ENCODE data around the gene STT3B. TPM values are rescaled to one million over a fixed set of nuclear protein-coding genes. Genes with fewer than 3 reads are reported as not detected.
"Not testable (repeated sequence)": the region's sequence is repeated elsewhere in the genome, so short reads cannot be mapped to it uniquely, and the experiment has no call there.

Gene STT3B
- total RNA-seq, 6 experiments from 2014 or later = 53.8 to 70.9 (median 65.1) TPM

DNA sequence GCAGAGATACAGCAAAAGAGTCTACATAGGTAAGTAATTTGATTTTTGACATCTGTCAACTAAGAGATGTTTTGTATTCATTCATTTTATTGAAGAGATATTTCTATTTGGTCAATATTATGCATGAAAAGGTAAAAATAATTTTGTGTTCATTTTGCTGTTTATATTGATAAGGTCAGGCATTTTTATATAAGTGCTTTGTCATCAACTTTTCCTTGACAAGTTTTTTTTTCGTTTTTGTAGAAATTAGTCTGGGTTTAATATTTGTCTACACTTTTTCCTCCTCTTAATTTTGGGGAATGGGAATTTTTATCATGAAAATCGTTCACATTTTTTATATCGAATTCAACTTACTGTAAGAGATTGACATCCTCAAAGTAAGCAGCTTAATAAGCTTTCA is 67.7 kb downstream of the STT3B start:
- H3K27ac ChIP-seq = no peak overlapping the region
- no peaks in the 10 kb centered on the region for H3K9me3 ChIP-seq
- no peak for TF ChIP-seq POLR2A (IDR thresholded peaks at IDR 0.05)
- TF ChIP-seq, protein P1, sequence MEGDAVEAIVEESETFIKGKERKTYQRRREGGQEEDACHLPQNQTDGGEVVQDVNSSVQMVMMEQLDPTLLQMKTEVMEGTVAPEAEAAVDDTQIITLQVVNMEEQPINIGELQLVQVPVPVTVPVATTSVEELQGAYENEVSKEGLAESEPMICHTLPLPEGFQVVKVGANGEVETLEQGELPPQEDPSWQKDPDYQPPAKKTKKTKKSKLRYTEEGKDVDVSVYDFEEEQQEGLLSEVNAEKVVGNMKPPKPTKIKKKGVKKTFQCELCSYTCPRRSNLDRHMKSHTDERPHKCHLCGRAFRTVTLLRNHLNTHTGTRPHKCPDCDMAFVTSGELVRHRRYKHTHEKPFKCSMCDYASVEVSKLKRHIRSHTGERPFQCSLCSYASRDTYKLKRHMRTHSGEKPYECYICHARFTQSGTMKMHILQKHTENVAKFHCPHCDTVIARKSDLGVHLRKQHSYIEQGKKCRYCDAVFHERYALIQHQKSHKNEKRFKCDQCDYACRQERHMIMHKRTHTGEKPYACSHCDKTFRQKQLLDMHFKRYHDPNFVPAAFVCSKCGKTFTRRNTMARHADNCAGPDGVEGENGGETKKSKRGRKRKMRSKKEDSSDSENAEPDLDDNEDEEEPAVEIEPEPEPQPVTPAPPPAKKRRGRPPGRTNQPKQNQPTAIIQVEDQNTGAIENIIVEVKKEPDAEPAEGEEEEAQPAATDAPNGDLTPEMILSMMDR (IDR thresholded peaks at IDR 0.05) = no peak
- peaks cover 0 to 4% (median 1%) of the 10 kb centered on the region in 4 donors for H3K36me3 ChIP-seq
- WGBS (ENCODE audit: insufficient coverage, low coverage, low lambda C conversion rate, missing lambda C conversion rate) = 90% methylated on average over 3 of the region's 3 CpGs
- no peaks in the 10 kb centered on the region for H3K4me1 ChIP-seq
- DNase-seq (no peak), ATAC-seq (no peak)
- no peaks in the 10 kb centered on the region for H3K27me3 ChIP-seq
- no peak overlapping the region for H3K4me3 ChIP-seq
- intact Hi-C loops (cut with DNase I) = no loop called here

DNA sequence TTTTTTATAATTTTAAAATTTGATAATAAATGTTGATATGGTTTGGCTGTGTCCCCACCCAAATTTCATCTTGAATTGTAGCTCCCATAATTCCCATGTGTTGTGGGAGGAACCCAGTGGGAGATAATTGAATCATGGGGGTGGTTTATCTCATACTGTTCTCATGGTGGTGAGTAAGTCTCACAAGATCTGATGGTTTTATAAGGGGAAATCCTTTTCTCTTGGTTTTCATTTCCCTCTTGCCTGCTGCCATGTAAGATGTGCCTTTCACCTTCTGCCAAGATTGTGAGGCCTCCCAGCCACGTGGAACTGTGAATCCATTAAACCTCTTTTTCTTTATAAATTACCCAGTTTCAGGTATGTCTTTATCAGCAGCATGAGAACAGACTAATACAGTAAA is 72.6 kb downstream of the STT3B start:
- H3K9me3 ChIP-seq; intact Hi-C loops (cut with DNase I); H3K27me3 ChIP-seq; H3K4me1 ChIP-seq; H3K4me3 ChIP-seq; H3K27ac ChIP-seq; H3K36me3 ChIP-seq; DNase-seq; ATAC-seq: not testable (repeated sequence)
- WGBS (ENCODE audit: insufficient coverage, low coverage, low lambda C conversion rate, missing lambda C conversion rate) = 100% methylated on average over 1 of the region's 1 CpG

DNA sequence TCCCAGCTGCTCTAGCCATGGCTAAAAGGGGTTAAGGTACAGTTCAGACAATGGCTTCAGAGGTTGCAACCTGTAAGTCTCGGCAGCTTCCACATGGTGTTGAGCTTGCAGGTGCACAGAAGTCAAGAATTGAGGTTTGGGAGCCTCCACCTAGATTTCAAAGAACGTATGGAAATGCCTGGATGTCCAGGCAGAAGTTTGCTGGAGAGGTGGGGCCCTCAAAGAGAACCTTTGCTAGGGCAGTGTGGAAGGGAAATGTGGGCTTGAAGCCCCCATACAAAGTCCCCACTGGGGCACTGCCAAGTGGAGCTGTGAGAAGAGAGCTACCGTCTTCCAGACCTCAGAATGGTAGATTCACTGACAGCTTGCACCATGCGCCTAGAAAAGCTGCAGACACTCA is 73.7 kb downstream of the STT3B start:
- ATAC-seq = no peak
- WGBS (ENCODE audit: insufficient coverage, low coverage, low lambda C conversion rate, missing lambda C conversion rate) = 94% methylated on average over 2 of the region's 4 CpGs
- Histone ChIP-seq H3K9me3 (peaks cover 0 to 3% (median 0%) of the 10 kb centered on the region in 4 donors), H3K4me3 (no peak overlapping the region), H3K27me3 (no peaks in the 10 kb centered on the region), H3K4me1 (no peaks in the 10 kb centered on the region), H3K27ac (no peak overlapping the region), H3K36me3 (peaks cover 0 to 4% (median 1%) of the 10 kb centered on the region in 4 donors)
- TF ChIP-seq, protein P1 (IDR thresholded peaks at IDR 0.05) = no peak
- no peak for DNase-seq
- intact Hi-C loops (cut with DNase I) = no loop called here

DNA sequence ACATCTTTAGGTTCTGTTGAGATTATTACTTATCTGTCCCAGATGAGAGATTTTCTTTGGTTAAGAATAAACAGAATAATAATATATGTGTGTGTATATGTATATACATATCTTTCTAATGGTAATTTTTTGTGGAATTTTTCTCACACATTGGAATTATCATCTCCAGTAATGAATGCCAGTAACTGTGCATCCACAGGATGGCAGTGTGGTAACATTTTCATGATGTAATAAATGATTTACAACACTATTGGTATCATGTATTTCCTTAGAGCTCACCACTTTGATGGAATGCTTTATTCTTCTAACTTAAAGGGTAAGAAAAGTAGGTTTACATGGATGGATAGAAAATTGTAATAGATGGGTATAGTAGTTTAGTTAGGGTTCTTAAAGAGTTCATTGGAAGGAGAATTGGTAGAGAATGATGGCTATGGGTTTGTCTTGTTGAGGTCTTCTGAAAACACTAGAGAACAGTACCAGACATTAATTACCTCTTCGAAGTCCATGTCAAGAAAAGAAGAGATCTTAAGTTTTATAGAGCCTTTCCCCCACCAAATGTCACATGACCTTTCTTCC is 78.1 kb downstream of the STT3B start:
- TF ChIP-seq, protein P1 (IDR thresholded peaks at IDR 0.05) = peak; percentile 48 to 60 (median 52)
- no peak for TF ChIP-seq POLR2A (IDR thresholded peaks at IDR 0.05)
- 86% methylated on average over 1 of the region's 1 CpG for WGBS (ENCODE audit: insufficient coverage, low coverage, low lambda C conversion rate, missing lambda C conversion rate)
- no peak overlapping the region for H3K4me3 ChIP-seq
- no peak overlapping the region for H3K27ac ChIP-seq
- DNase-seq (no peak), ATAC-seq (peak in 3 of 4 donors; percentile 59 to 72 (median 63))
- H3K4me1 ChIP-seq = peaks cover 0 to 7% (median 0%) of the 10 kb centered on the region in 4 donors
- no peaks in the 10 kb centered on the region for H3K27me3 ChIP-seq
- H3K9me3 ChIP-seq = peaks cover 0 to 3% (median 0%) of the 10 kb centered on the region in 4 donors
- H3K36me3 ChIP-seq = no peaks in the 10 kb centered on the region
- intact Hi-C loops (cut with DNase I) = no loop called here

DNA sequence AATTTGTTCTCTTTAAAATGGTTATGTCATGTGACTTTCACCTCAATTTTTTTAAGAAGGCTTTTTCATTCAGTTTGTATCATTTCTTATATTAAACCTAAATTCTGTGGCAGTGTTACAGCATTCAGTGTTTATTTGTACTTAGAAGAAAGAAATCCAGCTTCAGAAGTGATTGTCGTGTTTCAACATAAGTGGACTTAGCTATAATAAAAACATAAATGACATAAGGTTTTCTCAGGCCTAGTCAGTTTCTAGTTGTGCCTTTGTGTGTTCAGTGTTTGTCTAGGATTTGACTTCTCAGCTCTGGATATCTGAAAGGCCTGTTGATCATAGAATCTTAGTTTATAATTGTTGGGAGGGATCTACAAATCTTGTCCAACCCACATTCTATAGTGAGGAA is 80.5 kb downstream of the STT3B start:
- intact Hi-C loops (cut with DNase I) = no loop called here
- DNase-seq (no peak), ATAC-seq (no peak)
- no peak overlapping the region for H3K27ac ChIP-seq
- H3K4me1 ChIP-seq = peaks cover 0 to 7% (median 0%) of the 10 kb centered on the region in 4 donors
- H3K9me3 ChIP-seq = no peaks in the 10 kb centered on the region
- no peaks in the 10 kb centered on the region for H3K27me3 ChIP-seq
- WGBS (ENCODE audit: insufficient coverage, low coverage, low lambda C conversion rate, missing lambda C conversion rate) = 95% methylated on average over 1 of the region's 1 CpG
- no peak overlapping the region for H3K4me3 ChIP-seq
- TF ChIP-seq, protein P1 (IDR thresholded peaks at IDR 0.05) = no peak
- TF ChIP-seq POLR2A (IDR thresholded peaks at IDR 0.05) = no peak
- peaks cover 0 to 5% (median 3%) of the 10 kb centered on the region in 4 donors for H3K36me3 ChIP-seq

Data from right lobe of liver (tissue), 6 donors.